ENCODE results near the gene MCEE.
A peak's percentile ranks its signal among the peaks of the same experiment; 100 is the strongest.
"Not testable (repeated sequence)": the region's sequence is repeated elsewhere in the genome, so short reads cannot be mapped to it uniquely, and the experiment has no call there.

MCEE gene

DNA sequence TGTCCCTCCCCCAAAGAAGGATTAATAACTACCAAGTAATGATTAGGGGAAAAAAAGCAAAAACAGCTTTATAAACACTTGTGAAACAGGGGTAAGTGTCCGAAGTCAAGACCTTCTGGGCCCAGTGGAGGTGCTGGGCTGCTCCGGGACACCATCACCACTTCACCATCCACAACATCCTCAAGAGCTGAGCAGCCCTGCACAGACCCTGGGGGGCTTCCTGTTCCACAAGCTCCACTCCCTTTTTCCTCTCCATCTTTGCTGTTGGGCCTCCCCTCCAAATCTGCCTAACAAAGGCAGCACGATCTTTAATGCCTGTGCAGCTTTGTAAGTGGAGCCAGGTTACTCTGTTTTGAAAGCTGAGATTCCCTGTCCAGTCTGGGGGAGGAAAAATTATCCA is 46.7 kb downstream of the MCEE start:
- H3K4me3 Mint-ChIP-seq; H3K9me3 Mint-ChIP-seq; H3K27ac Mint-ChIP-seq; H3K27me3 Mint-ChIP-seq (ENCODE audit: low read depth, poor library complexity); H3K36me3 Mint-ChIP-seq (ENCODE audit: low read depth); DNase-seq: not testable (repeated sequence)
- peaks cover 28% of the 10 kb centered on the region for H3K4me1 Mint-ChIP-seq

DNA sequence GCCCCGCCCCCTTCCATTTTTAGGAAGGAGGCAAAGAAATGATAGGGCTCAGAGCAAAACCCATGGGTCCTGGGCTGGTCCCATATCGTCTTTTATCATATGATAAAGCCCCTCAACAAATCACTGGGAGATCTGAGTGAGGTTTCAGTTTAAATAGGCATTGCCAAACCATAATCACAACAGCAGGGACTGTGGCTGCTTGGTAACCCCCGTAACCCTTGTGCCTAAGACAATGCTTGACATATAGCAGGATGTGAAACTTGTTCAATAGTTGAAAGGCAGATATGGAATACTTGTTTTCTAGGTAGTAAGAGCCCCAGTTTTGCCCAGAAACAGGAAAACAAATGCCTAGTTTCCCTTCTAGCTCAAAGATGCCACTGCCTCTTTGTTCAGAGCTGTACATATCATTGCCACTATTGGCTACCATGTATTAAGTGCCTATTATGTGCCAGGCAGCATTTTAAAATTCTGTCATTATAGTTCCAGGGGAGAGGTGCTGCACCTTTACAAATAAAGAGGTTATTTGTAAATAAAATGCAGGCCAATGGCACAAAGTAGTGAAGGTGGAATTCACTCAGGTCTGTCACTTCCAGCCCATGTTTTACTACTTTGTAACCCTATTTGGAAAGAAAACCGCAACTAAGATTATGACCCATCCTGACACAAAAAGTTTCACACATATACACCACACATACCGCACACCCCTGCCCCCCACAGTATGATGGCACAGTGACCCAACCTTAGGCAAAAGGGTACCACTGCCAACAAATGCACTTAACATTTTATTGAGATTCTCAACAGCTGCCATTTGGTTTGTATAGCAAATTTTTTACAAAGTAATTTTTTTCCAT is 47.4 kb downstream of the MCEE start:
- peaks cover 28% of the 10 kb centered on the region for H3K4me1 Mint-ChIP-seq
- peaks cover 11% of the 10 kb centered on the region for H3K36me3 Mint-ChIP-seq (ENCODE audit: low read depth)
- peak overlapping the region; percentile 19 for H3K27ac Mint-ChIP-seq
- H3K27me3 Mint-ChIP-seq (ENCODE audit: low read depth, poor library complexity) = peaks cover 4% of the 10 kb centered on the region
- DNase-seq = no peak
- H3K9me3 Mint-ChIP-seq = no peaks in the 10 kb centered on the region
- TF ChIP-seq CTCF (IDR thresholded peaks at IDR 0.05) = no peak
- no peak overlapping the region for H3K4me3 Mint-ChIP-seq

DNA sequence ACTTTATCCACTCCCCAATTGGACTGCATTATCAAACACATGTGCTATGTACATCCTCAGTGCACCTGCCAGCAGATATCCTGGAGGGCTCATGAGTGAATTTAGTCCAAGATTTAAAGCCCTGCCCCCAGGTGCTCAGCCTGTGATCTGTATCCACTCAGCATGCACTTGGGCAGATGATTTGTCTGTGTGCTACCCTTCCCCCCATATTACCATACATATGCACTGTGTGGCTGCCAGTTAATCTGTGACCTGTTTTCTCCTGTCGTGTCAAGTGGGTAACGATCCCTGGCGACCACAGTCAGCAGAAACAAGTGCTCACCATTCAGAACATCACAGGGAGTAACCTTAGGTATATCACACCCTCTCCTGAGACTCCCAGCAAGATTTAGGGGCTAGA is 51.4 kb downstream of the MCEE start:
- DNase-seq = no peak
- TF ChIP-seq CTCF (IDR thresholded peaks at IDR 0.05) = no peak
- H3K4me1 Mint-ChIP-seq = peaks cover 5% of the 10 kb centered on the region
- peaks cover 20% of the 10 kb centered on the region for H3K36me3 Mint-ChIP-seq (ENCODE audit: low read depth)
- no peak overlapping the region for H3K27ac Mint-ChIP-seq
- H3K4me3 Mint-ChIP-seq = no peak overlapping the region
- no peaks in the 10 kb centered on the region for H3K9me3 Mint-ChIP-seq
- no peaks in the 10 kb centered on the region for H3K27me3 Mint-ChIP-seq (ENCODE audit: low read depth, poor library complexity)

GRCh38 chr2:71074893-71075395 is 55.1 kb downstream of the MCEE start:
- H3K27ac Mint-ChIP-seq = no peak overlapping the region
- H3K9me3 Mint-ChIP-seq = no peaks in the 10 kb centered on the region
- H3K36me3 Mint-ChIP-seq (ENCODE audit: low read depth) = peaks cover 24% of the 10 kb centered on the region
- TF ChIP-seq CTCF (IDR thresholded peaks at IDR 0.05) = no peak
- no peak for DNase-seq
- H3K4me3 Mint-ChIP-seq = no peak overlapping the region
- H3K27me3 Mint-ChIP-seq (ENCODE audit: low read depth, poor library complexity) = no peaks in the 10 kb centered on the region
- peaks cover 14% of the 10 kb centered on the region for H3K4me1 Mint-ChIP-seq

DNA sequence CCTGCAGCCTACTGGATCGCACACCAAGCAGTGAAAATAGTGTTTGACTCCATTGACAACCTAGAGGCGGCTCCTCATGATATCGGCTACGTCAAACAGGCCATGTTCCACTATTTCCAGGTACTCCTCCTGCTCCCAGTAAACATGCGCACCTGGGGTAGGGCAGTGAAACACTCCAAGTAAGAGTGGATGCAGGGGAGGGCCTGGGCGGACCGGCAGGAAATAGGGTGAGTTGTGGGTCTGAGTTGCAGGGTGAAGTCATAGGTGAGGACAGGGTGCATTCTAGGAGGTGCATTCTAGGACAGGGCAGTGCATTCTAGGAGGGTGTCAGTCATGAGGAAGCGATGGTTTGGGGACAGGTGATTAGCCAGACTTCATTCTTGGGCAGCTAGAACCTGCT is 56.6 kb downstream of the MCEE start:
- no peak for DNase-seq
- H3K27me3 Mint-ChIP-seq (ENCODE audit: low read depth, poor library complexity) = no peaks in the 10 kb centered on the region
- peaks cover 26% of the 10 kb centered on the region for H3K4me1 Mint-ChIP-seq
- peaks cover 17% of the 10 kb centered on the region for H3K36me3 Mint-ChIP-seq (ENCODE audit: low read depth)
- H3K27ac Mint-ChIP-seq = no peak overlapping the region
- no peak overlapping the region for H3K4me3 Mint-ChIP-seq
- no peak for TF ChIP-seq CTCF (IDR thresholded peaks at IDR 0.05)
- H3K9me3 Mint-ChIP-seq = no peaks in the 10 kb centered on the region

DNA sequence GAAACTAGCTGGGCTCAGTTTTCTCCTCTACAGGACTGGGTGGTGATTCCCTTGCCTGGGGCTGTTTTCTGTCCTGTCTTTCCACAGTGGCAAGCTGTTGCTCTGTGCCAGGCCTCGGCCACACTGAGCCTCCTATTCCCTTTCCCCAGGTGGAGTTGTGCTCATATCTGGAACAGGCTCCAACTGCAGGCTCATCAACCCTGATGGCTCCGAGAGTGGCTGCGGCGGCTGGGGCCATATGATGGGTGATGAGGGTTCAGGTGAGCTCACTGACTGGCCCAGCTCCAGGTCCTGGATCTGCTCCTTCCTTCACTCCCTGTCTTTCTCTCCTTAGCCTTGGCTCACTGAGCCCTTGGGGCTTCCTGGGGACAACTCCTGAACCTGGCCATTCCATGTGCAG is 57.5 kb downstream of the MCEE start:
- TF ChIP-seq CTCF (IDR thresholded peaks at IDR 0.05) = no peak
- H3K27ac Mint-ChIP-seq = peak overlapping the region; percentile 88
- no peaks in the 10 kb centered on the region for H3K27me3 Mint-ChIP-seq (ENCODE audit: low read depth, poor library complexity)
- H3K4me3 Mint-ChIP-seq = no peak overlapping the region
- peaks cover 13% of the 10 kb centered on the region for H3K36me3 Mint-ChIP-seq (ENCODE audit: low read depth)
- peaks cover 30% of the 10 kb centered on the region for H3K4me1 Mint-ChIP-seq
- DNase-seq = no peak
- H3K9me3 Mint-ChIP-seq = no peaks in the 10 kb centered on the region
